Inflammatory macrophage treated with lipopolysaccharide for 4 hours (primary cell): ENCODE measurements around the gene PSMD14.
"Not testable (repeated sequence)": the region's sequence is repeated elsewhere in the genome, so short reads cannot be mapped to it uniquely, and the experiment has no call there.

Experiments used
- DNase-seq: peaks from one replicate; pipeline ENCODE4 v3.0.0-alpha.2; 2020

PSMD14 gene

GRCh38 chr2:161308178-161308955, at the start of gene PSMD14:
PSMD14 (plus strand) TSS chr2:161308425; CDS start chr2:161318826, 10,401 bp downstream.
- peak; percentile 97 for DNase-seq

DNA sequence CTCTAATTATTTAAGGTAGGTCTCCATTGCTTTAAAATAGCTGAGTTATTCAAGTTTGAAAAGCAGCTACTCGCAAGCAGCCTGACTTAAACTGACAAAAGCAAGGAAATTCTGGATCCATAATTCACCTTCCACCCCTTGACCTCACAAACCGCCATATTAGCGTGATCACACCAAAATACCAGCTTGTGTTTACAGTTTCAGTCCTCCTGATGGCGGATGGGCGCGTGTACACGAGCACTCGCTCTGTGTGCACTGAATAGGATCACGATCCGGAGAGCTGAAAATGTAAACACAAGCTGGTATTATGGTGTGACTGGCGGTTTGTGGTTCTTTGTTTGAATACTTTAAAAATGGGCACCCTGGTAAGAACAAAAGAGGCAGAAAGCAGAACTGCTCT, 42.4 kb upstream of the PSMD14 start:
- DNase-seq = no peak

DNA sequence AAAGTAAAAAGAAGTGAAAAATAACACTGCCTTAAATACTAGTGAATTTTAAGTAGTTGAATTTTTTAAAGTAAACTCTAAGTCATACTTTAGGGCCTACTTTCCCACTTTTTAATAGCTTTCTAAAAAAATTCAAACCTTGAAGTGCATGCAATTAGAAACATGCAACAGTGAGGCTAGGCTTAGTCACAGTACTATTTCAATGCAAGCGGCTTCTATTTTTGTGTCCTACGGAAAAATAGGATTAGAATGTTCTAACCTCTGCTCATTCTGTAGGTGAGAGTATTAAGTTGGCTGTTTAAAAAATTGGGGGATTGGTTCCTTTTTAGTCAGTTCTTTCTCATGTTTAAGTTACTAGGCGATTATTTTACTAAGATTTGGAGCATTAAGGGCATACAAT, 39.1 kb upstream of the PSMD14 start:
- no peak for DNase-seq

DNA sequence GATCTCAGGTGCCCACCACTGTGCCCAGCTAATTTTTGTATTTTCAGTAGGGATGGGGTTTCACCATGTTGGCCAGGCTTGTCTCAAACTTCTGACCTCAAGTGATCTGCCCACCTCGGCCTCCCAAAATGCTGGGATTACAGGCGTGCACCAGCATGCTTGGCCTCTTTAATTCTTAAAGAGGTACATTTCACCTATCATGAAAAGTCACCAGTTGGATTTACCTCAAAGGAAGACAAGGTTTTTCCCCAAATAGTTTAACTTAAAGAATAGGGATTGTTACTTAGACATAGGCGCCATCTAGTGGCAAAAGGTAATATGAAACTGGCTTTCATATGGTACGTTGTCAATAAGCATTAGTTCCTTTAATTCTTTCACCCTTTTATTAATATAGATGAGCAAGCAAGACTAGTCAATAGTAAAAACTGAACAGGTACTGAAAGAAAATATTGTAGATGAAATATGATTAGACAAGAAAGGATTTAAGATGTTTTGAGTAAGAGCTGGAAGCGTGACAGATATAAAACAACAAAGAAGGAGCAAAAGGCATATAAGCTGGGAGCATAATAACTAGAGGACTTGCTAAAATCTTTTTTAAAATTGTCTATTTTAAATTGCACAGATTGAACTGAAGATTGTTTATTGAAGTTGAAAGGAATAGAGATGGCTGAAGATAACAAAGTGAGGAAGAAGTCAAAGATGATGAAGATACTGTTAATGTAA, 35.0 kb upstream of the PSMD14 start:
- DNase-seq = peak; percentile 73

DNA sequence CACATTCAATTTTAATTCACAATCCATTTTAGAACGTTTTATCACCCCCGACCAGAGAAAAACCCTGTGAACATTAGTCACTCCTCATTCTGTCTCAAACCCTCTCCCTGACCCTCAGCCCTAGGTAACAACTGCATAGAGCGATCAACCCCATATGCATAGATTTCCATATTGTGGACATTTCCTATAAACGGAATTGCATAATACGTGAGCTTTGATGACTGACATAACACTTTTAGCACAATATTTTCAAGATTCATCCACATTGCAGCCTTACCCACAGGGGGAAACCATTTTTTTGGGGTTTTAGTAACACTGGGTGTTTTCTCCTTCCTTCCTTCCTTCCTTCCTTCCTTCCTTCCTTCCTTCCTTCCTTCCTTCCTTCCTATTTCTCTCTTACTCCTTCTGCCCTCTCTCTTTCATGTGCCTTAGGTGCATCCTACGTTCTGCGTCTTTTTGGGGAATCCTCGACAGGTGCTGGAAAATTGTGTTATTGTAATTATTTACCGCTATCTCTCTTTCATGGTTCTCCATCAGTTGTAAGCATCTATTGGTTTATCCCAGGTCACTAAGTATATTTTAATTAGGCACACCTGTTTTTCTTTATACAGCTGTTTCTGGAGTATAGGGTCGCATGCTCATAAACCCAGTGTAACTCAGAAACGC, 29.5 kb upstream of the PSMD14 start:
- DNase-seq = peak; percentile 3

GRCh38 chr2:161279230-161279815, 28.9 kb upstream of the PSMD14 start:
- not testable (repeated sequence) for DNase-seq

DNA sequence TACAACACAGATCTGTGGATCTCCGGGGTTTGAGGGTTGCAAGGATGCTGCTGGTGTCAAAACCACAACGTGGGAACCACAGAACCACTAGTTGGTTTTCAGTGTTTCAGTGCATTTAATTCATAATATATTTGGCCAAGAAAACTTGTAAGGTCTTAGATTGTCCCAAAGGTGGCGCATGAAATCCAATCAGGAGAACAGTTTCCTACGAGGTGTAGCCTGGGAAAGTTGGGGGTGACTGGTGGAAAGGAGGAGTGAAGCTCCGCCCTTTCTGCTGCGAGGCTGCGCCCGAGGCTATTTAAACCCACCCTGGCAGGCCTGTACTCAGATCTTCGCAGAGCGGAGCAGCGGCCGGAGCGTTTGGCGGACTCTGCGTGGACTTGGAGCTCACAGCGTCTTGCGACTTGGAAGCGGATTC, 27.3 kb upstream of the PSMD14 start:
- DNase-seq = peak; percentile 3

DNA sequence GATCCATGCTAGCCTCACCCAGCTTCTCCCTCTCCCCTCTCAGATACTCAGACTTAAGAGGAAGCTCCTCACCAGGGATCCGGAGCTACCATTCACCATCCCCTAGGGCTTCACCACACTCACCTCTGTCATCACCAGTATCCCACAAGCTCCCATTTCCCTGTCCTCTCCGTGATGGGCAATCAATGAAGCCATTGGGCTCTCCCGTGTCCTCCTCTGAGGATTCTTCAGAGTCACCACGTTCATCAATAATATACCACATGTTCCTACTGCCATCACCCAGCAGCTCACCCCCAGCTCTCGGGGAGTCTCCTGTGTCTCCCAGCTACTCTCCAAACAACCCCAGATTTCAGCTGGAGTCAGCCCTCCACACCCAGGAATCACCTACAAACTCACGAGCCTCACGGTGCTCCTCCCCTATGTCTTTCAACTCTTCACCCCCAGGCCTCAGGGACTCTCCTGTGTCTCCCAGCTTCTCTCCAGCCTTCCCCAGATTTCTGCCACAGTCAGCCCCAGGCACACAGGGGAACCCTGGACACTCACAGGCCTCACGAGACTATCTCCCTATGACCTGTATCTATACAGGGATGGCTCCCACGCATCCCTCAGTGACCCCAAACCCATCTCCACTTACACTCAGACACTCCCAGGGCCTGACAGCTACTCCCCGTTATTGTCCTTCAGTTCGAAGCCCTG, 26.5 kb upstream of the PSMD14 start:
- not testable (repeated sequence) for DNase-seq

DNA sequence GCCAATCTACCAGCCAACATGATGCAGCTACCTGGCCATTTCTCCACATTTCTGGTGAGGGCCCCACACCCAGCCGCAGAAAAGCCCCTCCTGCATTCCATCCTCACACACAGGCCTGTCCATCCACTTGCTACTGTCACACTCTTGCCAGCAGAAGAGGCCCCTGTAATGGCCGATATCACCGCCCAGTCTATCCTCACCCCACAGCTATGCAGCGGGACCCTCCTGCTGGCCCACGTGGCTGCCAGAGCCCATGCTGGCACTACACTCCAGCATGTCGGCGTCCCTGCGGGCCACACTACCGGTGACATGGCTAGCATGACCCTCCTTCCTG, 25.9 kb upstream of the PSMD14 start:
- DNase-seq = not testable (repeated sequence)

GRCh38 chr2:161283926-161284325, 24.3 kb upstream of the PSMD14 start:
- DNase-seq = no peak

GRCh38 chr2:161303535-161304050, 4.6 kb upstream of the PSMD14 start:
- DNase-seq = no peak

DNA sequence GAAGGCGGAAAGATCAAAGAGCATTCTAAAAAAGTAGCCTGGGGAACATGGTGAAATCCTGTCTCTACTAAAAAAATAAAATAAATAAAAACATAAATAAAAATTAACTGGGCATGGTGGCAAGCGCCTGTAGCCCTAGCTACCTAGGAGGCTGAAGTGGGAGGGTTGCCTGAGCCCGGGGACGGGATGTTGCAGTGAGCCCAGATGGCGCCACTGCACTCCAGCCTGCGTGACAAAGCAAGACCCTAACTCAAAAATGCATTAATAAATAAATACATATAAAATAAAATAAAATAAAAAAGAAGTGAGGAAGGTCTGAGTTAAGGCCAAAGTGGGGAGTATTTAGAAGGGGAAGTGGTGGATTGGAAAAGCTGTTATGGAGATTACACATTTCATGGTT, 1.3 kb upstream of the PSMD14 start:
- DNase-seq = no peak

DNA sequence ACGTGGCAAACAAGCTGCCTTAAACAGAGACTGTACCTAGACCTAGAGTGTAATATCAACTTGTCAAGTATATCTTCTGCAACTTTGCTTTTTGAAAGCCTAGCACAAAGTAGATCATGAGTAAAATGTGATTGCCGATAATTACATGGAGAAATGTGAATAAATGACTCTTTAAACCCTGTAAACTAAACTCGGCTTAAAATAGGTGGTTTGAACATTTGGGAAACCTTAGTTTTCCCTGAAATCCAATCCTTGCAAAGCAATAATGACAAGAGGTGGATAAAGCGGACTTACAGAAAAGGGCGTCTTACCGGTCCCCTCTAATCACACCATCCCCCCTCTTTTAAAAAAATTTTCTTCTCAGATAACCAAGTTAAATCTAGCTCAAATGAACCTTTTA, 549 bp upstream of the PSMD14 start:
- no peak for DNase-seq

DNA sequence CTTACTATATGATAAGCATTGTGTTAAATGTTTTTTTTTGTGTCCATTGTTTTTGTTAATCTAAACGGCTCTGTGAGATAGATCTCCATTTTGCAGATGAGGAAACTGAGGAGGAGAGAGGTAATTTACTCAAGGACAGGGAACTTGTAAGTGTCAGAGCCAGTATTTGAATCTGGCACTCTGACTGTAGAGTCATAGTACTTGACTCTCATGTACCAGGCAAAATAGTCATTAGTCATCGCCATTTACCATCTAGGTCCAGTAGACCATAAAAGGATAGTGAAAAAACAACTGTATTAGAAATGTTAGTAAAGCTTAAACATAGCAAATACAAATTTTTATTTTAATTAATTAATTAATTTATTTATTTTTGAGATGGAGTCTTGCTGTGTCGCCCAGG, 4.8 kb downstream of the PSMD14 start:
- no peak for DNase-seq

- no peak for DNase-seq
Measured at GRCh38 chr2:161315380-161315779, 7.2 kb downstream of the PSMD14 start.

DNA sequence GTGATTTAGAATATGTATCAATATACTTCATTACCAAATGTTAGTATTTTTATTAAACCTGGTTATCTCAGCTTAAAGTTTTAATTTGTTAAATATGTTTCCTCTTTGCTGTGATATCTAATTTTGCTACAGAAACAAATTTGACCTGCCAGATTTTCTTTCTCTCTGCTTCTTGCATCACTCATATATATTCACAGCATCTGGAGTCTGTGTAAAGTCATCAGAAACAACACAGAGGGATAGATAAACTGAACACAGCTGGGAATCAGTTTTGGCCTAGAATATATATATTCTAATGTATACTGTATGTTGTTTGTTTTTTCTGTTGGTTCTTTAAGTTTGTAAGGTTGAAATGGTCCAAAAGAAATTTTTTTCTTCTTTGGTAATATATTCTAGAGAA, 8.5 kb downstream of the PSMD14 start:
- DNase-seq = no peak

- DNase-seq = no peak
Measured at GRCh38 chr2:161321944-161322648, 13.9 kb downstream of the PSMD14 start.

DNA sequence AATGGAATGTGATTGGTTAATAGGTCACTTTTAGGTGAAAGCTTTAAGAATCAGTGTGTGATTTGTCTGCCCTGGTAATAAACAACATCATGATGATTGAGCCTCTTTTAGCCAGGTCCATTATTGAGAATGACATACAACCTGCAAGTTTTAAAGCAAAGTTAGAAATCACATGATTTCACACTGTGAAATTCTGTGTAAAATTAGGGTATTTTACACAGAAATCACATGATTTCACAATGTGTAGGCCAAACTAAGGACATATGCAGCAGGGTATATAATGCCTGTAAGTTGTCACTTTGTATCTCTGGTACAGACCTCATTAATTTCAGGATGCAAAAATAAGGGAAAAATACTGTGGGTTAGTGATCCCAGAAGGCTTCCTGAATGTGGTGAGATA, 16.7 kb downstream of the PSMD14 start:
- peak; percentile 46 for DNase-seq

- DNase-seq = no peak
Measured at GRCh38 chr2:161327582-161327981, 19.4 kb downstream of the PSMD14 start.

DNA sequence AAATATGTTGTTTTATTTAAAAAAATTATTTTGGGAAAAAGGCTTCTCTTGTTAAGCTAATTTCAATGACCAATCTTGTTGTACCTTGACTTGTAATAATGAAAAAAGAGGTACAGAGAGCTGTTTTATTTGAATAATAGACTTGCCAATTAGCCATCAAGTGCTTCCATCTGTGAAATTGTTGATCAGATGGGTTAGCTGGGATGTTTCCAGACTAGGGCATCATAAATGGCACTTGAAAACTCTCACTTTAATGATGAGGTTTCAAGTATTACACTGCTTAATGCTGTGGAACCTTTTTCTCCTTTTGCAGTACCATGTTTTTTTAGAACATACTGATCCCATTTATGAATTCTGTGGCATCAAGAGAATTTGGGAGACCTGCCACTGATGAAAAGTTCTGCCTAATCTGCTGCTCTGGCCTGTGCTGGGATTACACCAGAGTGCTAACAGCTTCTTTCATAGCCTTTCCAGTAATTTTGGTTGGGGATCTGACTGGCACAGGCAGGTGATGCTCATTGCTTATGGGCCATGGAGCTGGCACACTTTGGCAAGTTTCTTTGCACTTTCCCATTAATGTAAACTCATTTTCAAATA, 24.2 kb downstream of the PSMD14 start:
- no peak for DNase-seq

DNA sequence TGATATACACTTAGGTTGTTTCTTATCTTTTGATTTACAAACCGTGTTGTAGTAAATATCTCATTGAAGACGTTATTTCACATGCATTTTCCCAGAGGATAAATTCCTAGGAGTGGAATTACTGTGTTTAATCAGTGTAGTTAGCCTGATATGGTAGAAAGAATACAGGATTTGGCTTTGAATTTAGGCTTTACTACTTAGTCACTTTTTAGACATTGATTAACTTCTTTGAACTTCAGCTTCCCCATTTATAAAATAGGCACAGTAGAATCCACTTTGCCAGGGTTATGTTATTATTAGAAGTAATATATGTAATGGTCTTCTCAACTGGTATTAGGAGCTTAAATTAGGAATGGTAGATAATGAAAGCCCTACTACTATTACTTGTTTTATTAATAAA, 27.4 kb downstream of the PSMD14 start:
- DNase-seq = no peak

DNA sequence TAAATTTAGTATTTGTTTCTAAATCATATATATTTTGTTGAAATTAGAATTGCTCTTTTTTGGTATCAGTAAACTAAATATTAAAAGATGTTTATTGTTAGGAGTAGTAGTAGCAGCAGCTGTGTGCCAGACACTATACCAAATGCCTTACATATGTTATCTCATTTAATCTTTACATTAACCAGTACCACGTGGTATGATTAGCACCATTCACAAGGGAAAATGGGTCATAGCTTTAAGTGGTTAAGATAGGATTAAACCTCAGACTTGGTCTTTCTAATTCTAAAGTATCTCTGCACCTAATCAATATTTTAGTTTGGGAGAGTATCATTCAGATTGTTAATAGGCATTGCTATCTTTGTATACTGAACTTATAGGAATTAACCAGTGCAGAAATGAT, 29.0 kb downstream of the PSMD14 start:
- no peak for DNase-seq
